GM13977 (cell line): ENCODE data around the gene DRD2.

Experiments
- DNase-seq: peaks from one replicate; pipeline ENCODE4 v3.0.0; 2012; ENCODE audit warnings: low spot score
- CTCF ChIP-seq: IDR thresholded peaks from 2 replicates; pipeline ENCODE4 v1.5.1; 2012; ENCODE audit warnings: mild to moderate bottlenecking, control low read depth; ENCODE audit not compliant: insufficient read depth; ENCODE audit errors: extremely low read depth, missing control alignments
- in situ Hi-C: fragments of 300-500 bp; cut with MboI; formaldehyde crosslinking; loops from one replicate; pipeline ENCODE4 v1.12.0; 2022; ENCODE audit warnings: low sequenced_read_pairs, low pct_unique_long_range_greater_than_20kb, mixed read lengths, inconsistent platforms; ENCODE audit not compliant: unreplicated experiment

Gene DRD2

GRCh38 chr11:113444502-113445123, 30.6 kb downstream of the DRD2 start:
- TF ChIP-seq CTCF = no peak
- no peak for DNase-seq
- in situ Hi-C loops = no loop called here

- DNase-seq = no peak
Measured at GRCh38 chr11:113440816-113441215, 34.4 kb downstream of the DRD2 start.

GRCh38 chr11:113436672-113437252, 38.4 kb downstream of the DRD2 start:
- DNase-seq = no peak

More at GRCh38 chr11:113440816-113441215, 34.4 kb downstream of the DRD2 start:
- TF ChIP-seq CTCF = no peak
- in situ Hi-C loops = no loop called here

GRCh38 chr11:113435190-113435968, 39.8 kb downstream of the DRD2 start:
- no peak for DNase-seq
- TF ChIP-seq CTCF = no peak
- in situ Hi-C loops = no loop called here

More at GRCh38 chr11:113436672-113437252, 38.4 kb downstream of the DRD2 start:
- in situ Hi-C loops = no loop called here
- no peak for TF ChIP-seq CTCF

- in situ Hi-C loops = no loop called here
- DNase-seq = no peak
- no peak for TF ChIP-seq CTCF
Measured at GRCh38 chr11:113431746-113432145, 43.5 kb downstream of the DRD2 start.

- TF ChIP-seq CTCF = no peak
- no peak for DNase-seq
- in situ Hi-C loops = no loop called here
Measured at GRCh38 chr11:113426686-113427085, 48.5 kb downstream of the DRD2 start.
